ENCODE data around the gene GPI. TPM values are rescaled to one million over a fixed set of nuclear protein-coding genes. Genes with fewer than 3 reads are reported as not detected.

GPI gene
- total and polyA plus RNA-seq, 2 of the 8 experiments (the other 6 are each of a cell fraction or from before 2014, with no cell fraction given): 171 to 360 TPM

DNA sequence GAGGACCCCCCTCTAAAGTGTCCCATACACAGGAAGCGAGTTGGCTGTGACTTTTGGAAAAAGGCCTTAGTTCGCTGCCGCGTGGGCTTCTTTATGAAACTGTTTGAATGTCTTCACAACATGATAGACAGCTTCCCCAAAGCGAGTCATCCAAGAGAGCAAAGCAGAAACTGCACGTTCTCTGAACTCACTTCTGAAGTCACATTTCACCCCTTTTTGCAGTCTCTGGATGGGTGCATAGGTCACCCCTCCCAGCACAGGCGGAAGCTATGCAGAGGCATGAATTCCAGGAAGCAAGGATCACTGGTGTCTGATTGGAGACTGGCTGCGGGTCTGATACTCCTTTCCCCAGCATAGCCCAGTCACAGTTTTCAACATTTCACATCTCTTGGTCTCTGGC lies 10.6 kb downstream of the GPI start (continued):
- TF ChIP-seq CREB1 (IDR thresholded peaks at IDR 0.05): no peak
- no peak for TF ChIP-seq SP4 (IDR thresholded peaks at IDR 0.05; ENCODE audit: low read length)
